HCT116 (cell line): ENCODE results near the gene IL1RN. TPM values are rescaled to one million over a fixed set of nuclear protein-coding genes. Genes with fewer than 3 reads are reported as not detected.

Source experiments
- ATAC-seq: fragments of 200-7000 bp; cut with Tn5 transposase; 2 replicates; pipeline ENCODE4 v1.9.1; 2020; ENCODE audit warnings: mild to moderate bottlenecking, moderate library complexity
- BruUV-seq: library from RNA; stranded (reverse); fragments of 400-500 nt; replicated peaks from 2 replicates; lab custom pipeline; 2021; lab: Mats Ljungman, UMichigan
- CTCF ChIA-PET: fragments of 300-600 bp; sonication (Branson Sonifier 250); formaldehyde crosslinking; loops from one replicate; lab custom pipeline; 2021; ENCODE audit warnings: antibody characterized with exemption; lab: Charles Lee
- POLR2A ChIA-PET: fragments of 300-600, 350-600 bp; sonication (Branson Sonifier 250); formaldehyde crosslinking; loops from one replicate; lab custom pipeline; 2021; ENCODE audit warnings: antibody characterized with exemption; lab: Charles Lee
- RAD21 ChIA-PET, 2 experiments: fragments of 300-600 bp; sonication (Branson Sonifier 250); formaldehyde crosslinking; loops; one replicate each; lab custom pipeline; 2023; ENCODE audit warnings: low total read pairs in 2 of 2; ENCODE audit not compliant: uncharacterized antibody in 2 of 2, unreplicated experiment in 2 of 2, low non-redundant PET in 1 of 2; lab: Charles Lee
- DNase-seq: peaks from one replicate; pipeline ENCODE4 v3.0.0-alpha.2; 2010; ENCODE audit warnings: low read depth, low spot score
- H2AFZ ChIP-seq: fragments of 200-600 bp; shearing (Covaris generic), sonication (generic); 2 replicates; pipeline ENCODE4 v1.6.1; 2017; ENCODE audit warnings: low read depth, mixed run types, mixed read lengths, antibody characterized with exemption, low read length; ENCODE audit not compliant: poor library complexity, severe bottlenecking
- H3K27ac ChIP-seq: 2 replicates; pipeline ENCODE4 v1.5.1; 2012; ENCODE audit warnings: low read depth, low read length
- H3K27me3 ChIP-seq: fragments of 200-600 bp; sonication (generic); 2 replicates; pipeline ENCODE4 v1.6.1; 2016; ENCODE audit warnings: mixed run types, low read length, mixed read lengths; ENCODE audit not compliant: insufficient read depth
- H3K36me3 ChIP-seq, 2 experiments: fragments of 200-500 bp in 1 of 2; fragments of 200-600 bp in 1 of 2; sonication (Bioruptor generic) in 1 of 2; sonication (generic) in 1 of 2; 2 replicates each; pipeline versions ENCODE4 v1.5.1 to v1.6.1; 2014 to 2016; ENCODE audit warnings: low read length in 2 of 2, inconsistent platforms in 1 of 2, mixed read lengths in 1 of 2, mixed run types in 1 of 2; ENCODE audit not compliant: insufficient read depth in 2 of 2, control insufficient read depth in 1 of 2
- H3K4me1 ChIP-seq, 2 experiments: fragments of 200-600 bp in 1 of 2; sonication (generic) in 1 of 2; 2 replicates each; pipeline versions ENCODE4 v1.5.1 to v1.6.1; 2012 to 2017; ENCODE audit warnings: low read length in 2 of 2, inconsistent platforms in 1 of 2, mild to moderate bottlenecking in 1 of 2, mixed read lengths in 1 of 2, mixed run types in 1 of 2, moderate library complexity in 1 of 2; ENCODE audit not compliant: insufficient read depth in 2 of 2, control insufficient read depth in 1 of 2
- H3K4me2 ChIP-seq: fragments of 200-600 bp; sonication (generic); 2 replicates; pipeline ENCODE4 v1.6.1; 2017; ENCODE audit warnings: mixed run types, low read length, mixed read lengths
- H3K4me3 ChIP-seq, 2 experiments: fragments of 200-600 bp in 1 of 2; sonication (generic) in 1 of 2; replicated peaks in 1 of 2; 2 replicates each; pipeline ENCODE4 v1.5.1; 2011 to 2016; ENCODE audit warnings: low read length in 2 of 2, control low read depth in 1 of 2, low read depth in 1 of 2, mild to moderate bottlenecking in 1 of 2, mixed read lengths in 1 of 2, mixed run types in 1 of 2
- H3K79me2 ChIP-seq: fragments of 200-600 bp; sonication (generic); 2 replicates; pipeline ENCODE4 v1.6.1; 2017; ENCODE audit warnings: mild to moderate bottlenecking, mixed run types, low read length, moderate library complexity, mixed read lengths; ENCODE audit not compliant: insufficient read depth
- H3K9ac ChIP-seq: fragments of 200-600 bp; sonication (generic); 2 replicates; pipeline ENCODE4 v1.6.1; 2016; ENCODE audit warnings: low read length, mixed read lengths
- H3K9me2 ChIP-seq: fragments of 200-600 bp; sonication (generic), shearing (Covaris generic); 2 replicates; pipeline ENCODE4 v1.6.1; 2017; ENCODE audit warnings: mixed run types, mild to moderate bottlenecking, moderate library complexity; ENCODE audit not compliant: insufficient read depth
- H3K9me3 ChIP-seq, 2 experiments: fragments of 200-500 bp in 1 of 2; fragments of 200-600 bp in 1 of 2; sonication (Bioruptor generic) in 1 of 2; sonication (generic) in 1 of 2; 2 replicates each; pipeline ENCODE4 v1.6.1; 2014 to 2017; ENCODE audit warnings: low read length in 2 of 2, mixed read lengths in 2 of 2, inconsistent platforms in 1 of 2, low read depth in 1 of 2, mild to moderate bottlenecking in 1 of 2, mixed run types in 1 of 2, moderate library complexity in 1 of 2; ENCODE audit not compliant: control insufficient read depth in 1 of 2, insufficient read depth in 1 of 2
- H4K20me1 ChIP-seq: fragments of 200-600 bp; sonication (generic), shearing (Covaris generic); 2 replicates; pipeline ENCODE4 v1.6.1; 2017; ENCODE audit warnings: mixed run types, mild to moderate bottlenecking, moderate library complexity; ENCODE audit not compliant: insufficient read depth
- CEBPB ChIP-seq: IDR thresholded peaks from 2 replicates; pipeline ENCODE4 v1.6.1; 2012; ENCODE audit warnings: low read depth
- EGR1 ChIP-seq: IDR thresholded peaks from 2 replicates; pipeline ENCODE4 v1.6.1; 2012; ENCODE audit warnings: low read depth
- ELF1 ChIP-seq: IDR thresholded peaks from 2 replicates; pipeline ENCODE4 v1.6.1; 2012; ENCODE audit warnings: low read depth, borderline replicate concordance
- EZH2phosphoT487 ChIP-seq: fragments of 200-600 bp; IDR thresholded peaks from 2 replicates; pipeline ENCODE4 v1.6.1; 2018; ENCODE audit warnings: antibody characterized with exemption, borderline replicate concordance
- FOSL1 ChIP-seq: IDR thresholded peaks from 2 replicates; pipeline ENCODE4 v1.6.1; 2012; ENCODE audit warnings: low read depth
- POLR2A ChIP-seq: IDR thresholded peaks from 2 replicates; pipeline ENCODE4 v1.7.0; 2011; ENCODE audit warnings: borderline replicate concordance; ENCODE audit not compliant: insufficient read depth, insufficient read length; ENCODE audit errors: extremely low read depth
- POLR2AphosphoS5 ChIP-seq: IDR thresholded peaks from 2 replicates; pipeline ENCODE4 v1.6.1; 2011; ENCODE audit warnings: mild to moderate bottlenecking, low read depth, low read length, moderate library complexity
- TCF7L2 ChIP-seq: IDR thresholded peaks from 2 replicates; pipeline ENCODE4 v1.7.0; 2011; ENCODE audit warnings: borderline replicate concordance, inconsistent platforms; ENCODE audit not compliant: insufficient read depth, insufficient read length; ENCODE audit errors: extremely low read depth
- YY1 ChIP-seq: IDR thresholded peaks from 2 replicates; pipeline ENCODE4 v1.6.1; 2011; ENCODE audit warnings: low read length, low read depth, moderate library complexity, mild to moderate bottlenecking; ENCODE audit not compliant: insufficient replicate concordance; ENCODE audit errors: extremely low read depth
- ZFX ChIP-seq: fragments of 450-650 bp; IDR thresholded peaks from 2 replicates; pipeline ENCODE4 v1.6.1; 2017
- intact Hi-C: fragments of 100-400 bp; cut with micrococcal nuclease; formaldehyde crosslinking; loops from 2 replicates; pipeline ENCODE4 v1.10.0; 2022
- total RNA-seq: library from RNA; stranded (reverse); gene quantifications from one replicate; pipeline ENCODE4 v1.2.1, GENCODE V29; 2021; ENCODE audit not compliant: unreplicated experiment
- TF ChIP-seq, protein P1 (sequence below), 3 experiments: fragments of 200-600 bp in 1 of 3; sonication (generic) in 1 of 3; IDR thresholded peaks in 2 of 3; conservative IDR thresholded peaks in 1 of 3; 2 replicates each; pipeline ENCODE4 v1.5.1; 2012 to 2017; ENCODE audit warnings: low read depth in 2 of 3, low read length in 2 of 3, antibody characterized with exemption in 1 of 3, borderline replicate concordance in 1 of 3, control low read depth in 1 of 3, mild to moderate bottlenecking in 1 of 3, mixed read lengths in 1 of 3, mixed run types in 1 of 3, moderate library complexity in 1 of 3; ENCODE audit not compliant: insufficient read depth in 1 of 3
- TF ChIP-seq, protein P2 (sequence below): IDR thresholded peaks from 2 replicates; pipeline ENCODE4 v1.6.1; 2012

Gene IL1RN
- total RNA-seq, 1 experiment from 2014 or later: 0.25 TPM

DNA sequence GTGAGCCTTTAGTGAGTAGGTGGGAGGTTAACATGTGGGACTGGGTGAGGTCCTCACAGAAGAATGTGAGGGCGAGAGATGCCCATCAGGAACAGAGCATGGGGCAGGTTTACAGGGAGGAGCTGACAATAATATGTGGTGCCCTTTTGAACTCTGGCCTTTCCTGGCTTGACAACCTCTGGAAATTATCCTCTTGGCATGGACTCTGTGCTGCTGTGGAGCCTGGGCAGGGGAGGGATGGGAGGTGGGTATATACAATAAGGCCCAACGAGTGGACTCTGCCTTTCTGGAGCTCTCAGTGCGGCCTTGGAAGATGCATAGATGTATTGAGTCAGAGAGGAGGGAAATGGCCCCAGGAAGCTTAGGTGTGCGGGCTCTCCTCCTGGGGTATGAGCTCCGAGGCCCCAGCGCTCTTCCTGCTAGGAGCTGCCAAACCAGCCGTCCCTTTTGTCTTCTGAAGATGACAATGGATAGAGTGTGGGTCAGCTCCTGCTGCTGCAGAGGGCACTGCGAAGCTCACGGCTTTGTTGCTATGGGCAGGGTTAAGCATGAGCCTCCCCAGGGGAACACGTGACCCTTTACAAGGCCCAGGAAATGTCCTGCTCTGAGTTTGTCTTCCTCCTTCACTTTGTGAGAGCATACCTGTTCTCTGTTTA, 37.7 kb downstream of the IL1RN start:
- ChIA-PET CTCF (interaction anchor here (1.3 to 1.5 kb wide), 3 partner anchors 9 to 34 kb away, joined by 3 to 4 read pairs (median 3); partner anchors contain the start of gene PSD4), RAD21 (no interaction called here), POLR2A (no interaction called here)
- Histone ChIP-seq H3K4me2 (no peak overlapping the region), H3K9ac (no peak overlapping the region), H2AFZ (no peak overlapping the region), H3K9me3 (no peaks in the 10 kb centered on the region), H3K27ac (no peak overlapping the region), H3K79me2 (no peaks in the 10 kb centered on the region), H3K36me3 (no peaks in the 10 kb centered on the region), H3K4me3 (no peak overlapping the region), H3K9me2 (no peaks in the 10 kb centered on the region), H3K4me1 (no peaks in the 10 kb centered on the region; a peak in 1 of 4 replicates), H4K20me1 (no peaks in the 10 kb centered on the region), H3K27me3 (no peaks in the 10 kb centered on the region)
- ATAC-seq: no peak
- BruUV-seq: no TSS peak
- no peak for DNase-seq
- TF ChIP-seq EZH2phosphoT487: no peak
- TF ChIP-seq, protein P1, sequence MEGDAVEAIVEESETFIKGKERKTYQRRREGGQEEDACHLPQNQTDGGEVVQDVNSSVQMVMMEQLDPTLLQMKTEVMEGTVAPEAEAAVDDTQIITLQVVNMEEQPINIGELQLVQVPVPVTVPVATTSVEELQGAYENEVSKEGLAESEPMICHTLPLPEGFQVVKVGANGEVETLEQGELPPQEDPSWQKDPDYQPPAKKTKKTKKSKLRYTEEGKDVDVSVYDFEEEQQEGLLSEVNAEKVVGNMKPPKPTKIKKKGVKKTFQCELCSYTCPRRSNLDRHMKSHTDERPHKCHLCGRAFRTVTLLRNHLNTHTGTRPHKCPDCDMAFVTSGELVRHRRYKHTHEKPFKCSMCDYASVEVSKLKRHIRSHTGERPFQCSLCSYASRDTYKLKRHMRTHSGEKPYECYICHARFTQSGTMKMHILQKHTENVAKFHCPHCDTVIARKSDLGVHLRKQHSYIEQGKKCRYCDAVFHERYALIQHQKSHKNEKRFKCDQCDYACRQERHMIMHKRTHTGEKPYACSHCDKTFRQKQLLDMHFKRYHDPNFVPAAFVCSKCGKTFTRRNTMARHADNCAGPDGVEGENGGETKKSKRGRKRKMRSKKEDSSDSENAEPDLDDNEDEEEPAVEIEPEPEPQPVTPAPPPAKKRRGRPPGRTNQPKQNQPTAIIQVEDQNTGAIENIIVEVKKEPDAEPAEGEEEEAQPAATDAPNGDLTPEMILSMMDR (IDR thresholded peaks at IDR 0.05 in 2 of 3, conservative IDR thresholded peaks at IDR 0.05 in 1 of 3; ENCODE audit: borderline replicate concordance in 1 of 3, insufficient read depth in 1 of 3, low read depth in 2 of 3, low read length in 2 of 3): no peak
- TF ChIP-seq ELF1: no peak
- no peak for TF ChIP-seq ZFX
- TF ChIP-seq EGR1: no peak
- TF ChIP-seq POLR2AphosphoS5: no peak
- TF ChIP-seq, protein P2, sequence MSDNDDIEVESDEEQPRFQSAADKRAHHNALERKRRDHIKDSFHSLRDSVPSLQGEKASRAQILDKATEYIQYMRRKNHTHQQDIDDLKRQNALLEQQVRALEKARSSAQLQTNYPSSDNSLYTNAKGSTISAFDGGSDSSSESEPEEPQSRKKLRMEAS: no peak
- TF ChIP-seq CEBPB: no peak
- TF ChIP-seq POLR2A: no peak
- no peak for TF ChIP-seq FOSL1
- TF ChIP-seq TCF7L2: no peak
- TF ChIP-seq YY1: no peak
- intact Hi-C loops: no loop called here
